Prostate gland (tissue), 2 donors: ENCODE data around the gene CD48. TPM values are rescaled to one million over a fixed set of nuclear protein-coding genes. Genes with fewer than 3 reads are reported as not detected.

Experiments used
- DNase-seq: peaks from one replicate; pipeline ENCODE4 v3.0.0-alpha.2; 2019; ENCODE audit warnings: low spot score
- H3K27ac ChIP-seq, 2 donors: fragments of 200-600 bp; sonication (generic); 2 replicates each; pipeline ENCODE4 v1.5.1; 2017 to 2019
- H3K27me3 ChIP-seq: fragments of 200-600 bp; sonication (generic); replicated peaks from 2 replicates; pipeline ENCODE4 v1.5.1; 2019; ENCODE audit not compliant: insufficient read depth
- H3K36me3 ChIP-seq, 2 donors: fragments of 200-600 bp; sonication (generic); 1 replicate in 1 of 2; 2 replicates in 1 of 2; pipeline versions ENCODE4 v1.5.1 to v1.8.1; 2017 to 2019
- H3K4me1 ChIP-seq: fragments of 200-600 bp; sonication (generic); replicated peaks from 2 replicates; pipeline ENCODE4 v1.5.1; 2019
- H3K4me3 ChIP-seq, 2 donors: fragments of 200-600 bp; sonication (generic); 2 replicates each; pipeline ENCODE4 v1.5.1; 2017 to 2019
- H3K9me3 ChIP-seq: fragments of 200-600 bp; sonication (generic); 2 replicates; pipeline ENCODE4 v1.5.1; 2017
- CTCF ChIP-seq, 4 experiments: fragments of 200-600 bp in 2 of 4; fragments of 450-650 bp in 2 of 4; sonication (generic) in 2 of 4; IDR thresholded peaks; 1 replicate in 3 of 4; 2 replicates in 1 of 4; pipeline ENCODE4 v1.5.1; 2016 to 2019; ENCODE audit warnings: antibody characterized with exemption in 4 of 4, mild to moderate bottlenecking in 2 of 4, moderate library complexity in 2 of 4
- POLR2A ChIP-seq: fragments of 450-650 bp; IDR thresholded peaks from one replicate; pipeline ENCODE4 v1.6.1; 2016; ENCODE audit warnings: antibody characterized with exemption, mild to moderate bottlenecking
- POLR2AphosphoS5 ChIP-seq: sonication (generic); formaldehyde crosslinking; IDR thresholded peaks from one replicate; pipeline ENCODE4 v1.6.1; 2017; ENCODE audit warnings: antibody characterized with exemption
- WGBS: methylation state at CpG from one replicate; pipeline ENCODE4 v1.1.5; 2018; 5-methylcytosine and 5-hydroxymethylcytosine counted together
- intact Hi-C: fragments of 100-400 bp; cut with DNase I; formaldehyde crosslinking; loops from one replicate; pipeline ENCODE4 v1.14.2; 2022
- total RNA-seq, 2 donors: library from RNA; depleted of rRNA; stranded (reverse); fragments of >200 nt; gene quantifications; one replicate each; pipeline ENCODE4 v1.1.0, GENCODE V29; 2016

The CD48 gene
- total RNA-seq, 2 donors from 2014 or later = 3.0 to 4.7 TPM

DNA sequence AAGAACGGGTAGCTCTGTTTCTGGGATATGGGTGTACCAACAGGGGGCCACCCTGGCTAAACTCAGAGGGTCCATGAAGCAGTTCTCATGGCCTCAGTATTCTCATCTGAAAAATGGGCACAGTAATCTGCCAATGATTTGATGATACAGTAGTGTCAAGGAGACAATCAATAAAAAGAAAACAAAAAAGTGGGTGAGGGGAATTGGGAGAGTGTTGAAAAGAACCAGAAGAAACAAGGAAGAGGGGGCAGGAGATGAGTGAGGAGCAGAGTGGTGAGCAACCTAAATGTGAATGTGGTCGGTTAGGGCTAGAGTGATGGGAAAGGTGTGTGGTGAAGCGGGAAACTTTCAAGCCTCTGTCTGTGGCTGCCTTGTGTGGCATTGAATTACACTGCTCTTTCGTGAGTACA, 29.5 kb upstream of the CD48 start:
- Histone ChIP-seq H3K27me3 (no peaks in the 10 kb centered on the region), H3K4me3 (no peak overlapping the region), H3K4me1 (no peaks in the 10 kb centered on the region), H3K9me3 (no peaks in the 10 kb centered on the region), H3K27ac (no peak overlapping the region), H3K36me3 (no peaks in the 10 kb centered on the region)
- DNase-seq = no peak
- intact Hi-C loops = no loop called here
- no peak for TF ChIP-seq CTCF (IDR thresholded peaks at IDR 0.05)
- no peak for TF ChIP-seq POLR2AphosphoS5
- TF ChIP-seq POLR2A = no peak
- WGBS = 86% methylated on average over 4 of the region's 4 CpGs

DNA sequence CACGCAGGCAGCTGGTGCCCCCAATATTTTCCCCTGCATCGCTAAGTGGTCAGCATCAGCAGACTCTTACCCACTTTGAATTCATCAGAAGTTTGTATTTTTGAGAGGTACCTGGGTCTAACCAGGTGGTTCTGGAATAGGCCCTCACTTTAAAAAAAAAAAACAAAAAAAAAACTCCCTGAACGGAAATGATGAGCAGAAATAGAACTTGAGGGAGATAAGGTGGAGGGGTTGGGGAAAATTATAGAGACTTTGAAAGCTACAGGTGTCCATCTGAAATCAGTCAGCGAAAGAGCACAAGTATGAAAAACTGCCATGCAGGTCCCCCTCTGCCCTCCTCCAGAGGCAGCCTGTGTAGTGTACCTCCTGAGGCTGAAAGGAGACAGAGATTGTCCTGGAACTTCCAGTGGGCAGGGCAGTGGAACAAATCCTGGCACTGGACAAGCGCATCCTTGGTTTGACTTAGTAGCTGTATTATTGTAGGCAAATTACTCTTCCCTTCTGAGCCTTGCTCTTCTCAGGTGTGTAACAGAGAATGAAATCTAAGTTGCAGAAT, 28.6 kb upstream of the CD48 start:
- TF ChIP-seq CTCF (IDR thresholded peaks at IDR 0.05) (no peak), POLR2A (no peak), POLR2AphosphoS5 (no peak)
- DNase-seq = no peak
- Histone ChIP-seq H3K4me1 (no peaks in the 10 kb centered on the region), H3K27ac (no peak overlapping the region), H3K27me3 (no peaks in the 10 kb centered on the region), H3K36me3 (no peaks in the 10 kb centered on the region), H3K9me3 (no peaks in the 10 kb centered on the region), H3K4me3 (no peak overlapping the region)
- intact Hi-C loops = no loop called here
- WGBS = 89% methylated on average over 5 of the region's 5 CpGs

DNA sequence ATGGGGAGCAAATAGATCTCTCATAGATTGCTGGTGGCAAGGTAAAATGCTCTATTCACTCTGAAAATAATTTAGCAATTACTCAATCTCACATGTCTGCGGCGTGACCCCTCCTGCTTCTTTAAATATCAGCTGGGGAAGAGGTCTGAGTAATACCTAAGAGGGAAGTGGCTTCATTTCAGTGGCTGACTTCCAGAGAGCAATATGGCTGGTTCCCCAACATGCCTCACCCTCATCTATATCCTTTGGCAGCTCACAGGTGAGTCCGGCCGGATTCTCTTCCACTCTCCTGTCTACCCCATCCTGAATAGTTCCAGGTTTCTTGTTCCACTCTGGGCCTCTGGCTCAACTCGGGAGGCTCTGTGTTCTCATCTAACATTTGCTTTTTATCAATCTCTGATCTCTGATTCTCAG, 27.5 kb upstream of the CD48 start, which contains the start of gene SLAMF7:
TSS of gene SLAMF7 (plus strand) at position 150 of the 414 bp plus-strand sequence. CDS start at position 205, 55 bp downstream.
- Histone ChIP-seq H3K9me3 (no peaks in the 10 kb centered on the region), H3K4me3 (no peak within 1 kb of the TSS), H3K27ac (no peak within 1 kb of the TSS), H3K27me3 (no peaks in the 10 kb centered on the region), H3K36me3 (no peaks in the 10 kb centered on the region), H3K4me1 (no peaks in the 10 kb centered on the region)
- intact Hi-C loops = no loop called here
- no peak for DNase-seq
- TF ChIP-seq POLR2A (no peak), POLR2AphosphoS5 (no peak), CTCF (IDR thresholded peaks at IDR 0.05) (no peak)
- WGBS = 71% methylated on average over 5 of the region's 5 CpGs

- intact Hi-C loops = no loop called here
- DNase-seq = no peak
- 84% methylated on average over 2 of the region's 2 CpGs for WGBS
Observed at GRCh38 chr1:160738271-160738670, 26.6 kb upstream of the CD48 start.

More at GRCh38 chr1:160738271-160738670, 26.6 kb upstream of the CD48 start:
- Histone ChIP-seq H3K4me1 (no peaks in the 10 kb centered on the region), H3K9me3 (no peaks in the 10 kb centered on the region), H3K36me3 (no peaks in the 10 kb centered on the region), H3K27me3 (no peaks in the 10 kb centered on the region), H3K27ac (no peak overlapping the region), H3K4me3 (no peak overlapping the region)
- no peak for TF ChIP-seq POLR2AphosphoS5
- no peak for TF ChIP-seq CTCF (IDR thresholded peaks at IDR 0.05)
- no peak for TF ChIP-seq POLR2A
